ENCODE results near the gene ARID1A.

ARID1A gene

DNA sequence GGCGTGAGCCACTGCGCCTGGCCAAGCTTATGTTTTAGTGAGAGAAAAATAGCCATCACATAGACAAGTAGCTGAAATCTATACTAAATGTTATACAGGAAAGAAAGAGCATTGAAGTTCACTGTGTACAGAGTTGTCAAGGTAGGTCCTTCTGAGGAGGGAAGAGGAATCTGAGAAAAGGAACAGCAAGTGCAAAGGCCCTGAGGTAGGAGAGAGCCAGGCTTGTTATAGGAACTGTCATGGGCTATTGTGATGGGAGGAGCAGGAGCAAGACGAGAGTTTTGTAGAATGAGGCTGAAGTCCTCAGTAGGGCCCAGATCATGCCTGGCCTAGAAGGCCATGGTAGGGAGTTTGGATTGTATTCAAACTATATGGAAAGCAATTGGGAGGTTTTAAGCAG is 135.2 kb downstream of the ARID1A start:
- DNase-seq, result no peak

Measured in NCI-H2227 treated with DMSO at 0.1 percent for 48 hours (cell line).